H9 (cell line): ENCODE results near the gene MBL2. TPM values are rescaled to one million over a fixed set of nuclear protein-coding genes. Genes with fewer than 3 reads are reported as not detected.
A peak's percentile ranks its signal among the peaks of the same experiment; 100 is the strongest.

ENCODE experiments used
- DNase-seq: peaks from one replicate; pipeline ENCODE4 v3.0.0-alpha.2; 2017
- H2AFZ ChIP-seq: one replicate; pipeline ENCODE4 v1.6.1; 2013; ENCODE audit warnings: mild to moderate bottlenecking, low read length, control low read depth, moderate library complexity
- H2AK5ac ChIP-seq: 2 replicates; pipeline ENCODE4 v1.6.1; 2013; ENCODE audit warnings: low read length, control low read depth, mixed read lengths; ENCODE audit not compliant: insufficient read length
- H2BK120ac ChIP-seq: one replicate; pipeline ENCODE4 v1.6.1; 2013; ENCODE audit warnings: low read depth, mild to moderate bottlenecking, low read length, control low read depth, inconsistent platforms; ENCODE audit not compliant: poor library complexity, severe bottlenecking
- H2BK12ac ChIP-seq: 2 replicates; pipeline ENCODE4 v1.6.1; 2013; ENCODE audit warnings: low read length, control low read depth, mixed read lengths, low read depth; ENCODE audit not compliant: insufficient read length
- H2BK15ac ChIP-seq: 2 replicates; pipeline ENCODE4 v1.6.1; 2013; ENCODE audit warnings: low read depth, low read length, control low read depth
- H2BK20ac ChIP-seq: one replicate; pipeline ENCODE4 v1.6.1; 2013; ENCODE audit warnings: low read depth, mild to moderate bottlenecking, low read length, control low read depth, inconsistent platforms; ENCODE audit not compliant: poor library complexity, severe bottlenecking
- H2BK5ac ChIP-seq: 2 replicates; pipeline ENCODE4 v1.6.1; 2013; ENCODE audit warnings: low read length, control low read depth, mixed read lengths; ENCODE audit not compliant: insufficient read length
- H3K14ac ChIP-seq: 2 replicates; pipeline ENCODE4 v1.6.1; 2013; ENCODE audit warnings: low read length, control low read depth; ENCODE audit not compliant: insufficient read depth
- H3K18ac ChIP-seq: 2 replicates; pipeline ENCODE4 v1.6.1; 2013; ENCODE audit warnings: low read depth, mild to moderate bottlenecking, mixed read lengths, low read length, control low read depth; ENCODE audit not compliant: insufficient read length
- H3K23ac ChIP-seq: 2 replicates; pipeline ENCODE4 v1.6.1; 2013; ENCODE audit warnings: low read length, control low read depth, mixed read lengths, low read depth; ENCODE audit not compliant: insufficient read length
- H3K23me2 ChIP-seq: 2 replicates; pipeline ENCODE4 v1.6.1; 2013; ENCODE audit warnings: low read depth, mild to moderate bottlenecking, mixed read lengths, low read length, control low read depth; ENCODE audit not compliant: insufficient read length, poor library complexity, severe bottlenecking
- H3K27ac ChIP-seq: 2 replicates; pipeline ENCODE4 v1.5.1; 2013; ENCODE audit warnings: low read length, control low read depth, mixed read lengths, low read depth; ENCODE audit not compliant: insufficient read length
- H3K27me3 ChIP-seq: 2 replicates; pipeline ENCODE4 v1.6.1; 2013; ENCODE audit warnings: low read length, control low read depth, inconsistent platforms; ENCODE audit not compliant: insufficient read depth
- H3K4ac ChIP-seq: 2 replicates; pipeline ENCODE4 v1.6.1; 2013; ENCODE audit warnings: low read depth, mild to moderate bottlenecking, control low read depth, inconsistent platforms, low read length, moderate library complexity
- H3K4me1 ChIP-seq: 2 replicates; pipeline ENCODE4 v1.6.1; 2013; ENCODE audit warnings: low read length, control low read depth, inconsistent platforms; ENCODE audit not compliant: insufficient read depth
- H3K4me2 ChIP-seq: 2 replicates; pipeline ENCODE4 v1.6.1; 2013; ENCODE audit warnings: low read length, control low read depth, mixed read lengths; ENCODE audit not compliant: insufficient read length, insufficient read depth
- H3K56ac ChIP-seq: 2 replicates; pipeline ENCODE4 v1.6.1; 2013; ENCODE audit warnings: low read depth, mild to moderate bottlenecking, mixed read lengths, low read length, control low read depth; ENCODE audit not compliant: insufficient read length
- H3K79me1 ChIP-seq: 2 replicates; pipeline ENCODE4 v1.6.1; 2013; ENCODE audit warnings: low read depth, mild to moderate bottlenecking, moderate library complexity, low read length, control low read depth, inconsistent platforms; ENCODE audit not compliant: insufficient read depth, poor library complexity, severe bottlenecking
- H3K79me2 ChIP-seq: 2 replicates; pipeline ENCODE4 v1.6.1; 2013; ENCODE audit warnings: low read length, control low read depth, inconsistent platforms; ENCODE audit not compliant: insufficient read depth
- H3K9ac ChIP-seq: 2 replicates; pipeline ENCODE4 v1.6.1; 2013; ENCODE audit warnings: low read length, control low read depth, mixed read lengths; ENCODE audit not compliant: insufficient read length; ENCODE audit errors: extremely low read depth
- H3K9me3 ChIP-seq: one replicate; pipeline ENCODE4 v1.6.1; 2013; ENCODE audit warnings: low read depth, low read length, inconsistent platforms; ENCODE audit not compliant: control insufficient read depth
- H3T11ph ChIP-seq: one replicate; pipeline ENCODE4 v1.6.1; 2013; ENCODE audit warnings: mild to moderate bottlenecking, low read length, control low read depth, inconsistent platforms
- H4K20me1 ChIP-seq: one replicate; pipeline ENCODE4 v1.6.1; 2013; ENCODE audit not compliant: control insufficient read depth, insufficient read length, insufficient read depth
- H4K5ac ChIP-seq: 2 replicates; pipeline ENCODE4 v1.6.1; 2013; ENCODE audit warnings: low read depth, mild to moderate bottlenecking, mixed read lengths, low read length, control low read depth; ENCODE audit not compliant: insufficient read length
- H4K8ac ChIP-seq: replicated peaks from 2 replicates; pipeline ENCODE4 v1.6.1; 2013; ENCODE audit warnings: low read length, control low read depth, mixed read lengths, low read depth; ENCODE audit not compliant: insufficient read length
- H4K91ac ChIP-seq: 2 replicates; pipeline ENCODE4 v1.6.1; 2013; ENCODE audit warnings: low read depth, mild to moderate bottlenecking, moderate library complexity, mixed read lengths, low read length, control low read depth; ENCODE audit not compliant: insufficient read length
- H3K27ac Mint-ChIP-seq, 3 experiments: 2 replicates in 2 of 3; 3 replicates in 1 of 3; pipeline ENCODE4 v1.8.0; 2020 to 2021; ENCODE audit warnings: mixed read lengths in 3 of 3, mild to moderate bottlenecking in 1 of 3, moderate library complexity in 1 of 3
- H3K27me3 Mint-ChIP-seq: 2 replicates; pipeline ENCODE4 v1.8.0; 2021; ENCODE audit warnings: low read depth, mild to moderate bottlenecking, moderate library complexity, mixed read lengths
- H3K36me3 Mint-ChIP-seq, 3 experiments: 2 replicates in 2 of 3; 3 replicates in 1 of 3; pipeline ENCODE4 v1.8.0; 2020 to 2021; ENCODE audit warnings: low read depth in 3 of 3, mixed read lengths in 3 of 3; ENCODE audit not compliant: insufficient read depth in 1 of 3
- H3K4me1 Mint-ChIP-seq, 2 experiments: 2 replicates each; pipeline ENCODE4 v1.8.0; 2020; ENCODE audit warnings: mixed read lengths in 2 of 2
- H3K4me3 Mint-ChIP-seq, 2 experiments: 2 replicates in 1 of 2; 3 replicates in 1 of 2; pipeline ENCODE4 v1.8.0; 2020 to 2021; ENCODE audit warnings: mild to moderate bottlenecking in 2 of 2, mixed read lengths in 2 of 2, moderate library complexity in 1 of 2
- H3K9me3 Mint-ChIP-seq, 2 experiments: 2 replicates in 1 of 2; 3 replicates in 1 of 2; pipeline ENCODE4 v1.8.0; 2020; ENCODE audit warnings: mild to moderate bottlenecking in 2 of 2, mixed read lengths in 2 of 2, moderate library complexity in 1 of 2
- WGBS: extraction: QIAGEN DNeasy Blood & Tissue Kit; methylation state at CpG from one replicate; pipeline ENCODE4 v1.1.7; 2013; ENCODE audit warnings: missing lambda C conversion rate, low lambda C conversion rate, mixed read lengths; ENCODE audit not compliant: insufficient read length; ENCODE audit errors: extremely low coverage; 5-methylcytosine and 5-hydroxymethylcytosine counted together
- total RNA-seq: library from RNA; stranded (reverse); gene quantifications from 2 replicates; pipeline ENCODE4 v1.2.1, GENCODE V29; 2021
- TF ChIP-seq, protein P1 (sequence below): fragments of 200-600 bp; sonication (generic); conservative IDR thresholded peaks from 3 replicates; pipeline ENCODE4 v1.8.0; 2021; ENCODE audit warnings: antibody characterized with exemption, mild to moderate bottlenecking

Gene MBL2
- total RNA-seq, 1 experiment from 2014 or later, result not detected

DNA sequence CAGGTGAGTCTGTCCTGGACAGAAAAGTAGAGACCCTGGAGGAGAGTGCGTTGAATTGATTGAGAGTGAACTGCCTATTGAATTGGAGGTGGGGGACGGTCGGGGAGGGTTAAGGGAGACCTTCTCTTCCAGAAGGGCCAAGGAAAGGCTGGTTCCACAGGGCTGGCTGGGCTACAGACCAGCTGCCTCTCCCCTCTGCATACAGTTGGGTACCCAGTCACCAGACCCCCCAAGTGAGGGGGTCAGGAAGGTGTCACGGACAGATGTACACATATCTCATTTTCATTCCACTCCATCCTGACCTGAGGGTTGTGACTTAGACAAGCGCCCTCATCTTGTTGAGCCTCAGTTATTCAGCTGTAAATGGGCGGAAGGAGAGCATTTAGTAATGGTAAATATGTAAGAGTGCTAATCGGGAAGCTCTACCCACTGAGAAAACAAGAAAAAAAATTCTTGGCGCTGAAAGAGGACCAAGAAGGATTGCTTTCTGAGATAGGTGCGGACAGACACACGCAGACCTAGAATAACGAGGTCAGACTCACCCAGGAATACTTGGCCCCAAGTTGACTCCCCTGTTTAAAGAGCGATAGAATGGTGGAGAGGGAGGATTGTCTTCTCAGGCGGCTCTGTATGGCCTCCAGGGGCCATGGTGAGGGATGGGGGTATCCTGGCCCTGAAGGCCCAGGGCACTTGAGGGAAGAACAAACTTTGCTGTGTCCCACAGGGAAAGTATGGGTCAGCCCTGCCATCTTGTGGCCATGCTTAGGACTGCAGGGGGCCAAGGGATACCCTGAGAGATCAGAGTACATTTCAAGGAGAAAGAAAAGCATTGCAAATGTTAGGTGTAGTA lies 7.2 kb upstream of the MBL2 start:
- no peaks in the 10 kb centered on the region for H3K36me3 Mint-ChIP-seq
- H3K79me2 ChIP-seq, result no peaks in the 10 kb centered on the region

More for the DNA sequence above, 7.2 kb upstream of the MBL2 start:
- H3K79me1 ChIP-seq, result no peaks in the 10 kb centered on the region
- H4K5ac ChIP-seq, result no peak overlapping the region
- no peak overlapping the region for H3K14ac ChIP-seq
- TF ChIP-seq, protein P1, sequence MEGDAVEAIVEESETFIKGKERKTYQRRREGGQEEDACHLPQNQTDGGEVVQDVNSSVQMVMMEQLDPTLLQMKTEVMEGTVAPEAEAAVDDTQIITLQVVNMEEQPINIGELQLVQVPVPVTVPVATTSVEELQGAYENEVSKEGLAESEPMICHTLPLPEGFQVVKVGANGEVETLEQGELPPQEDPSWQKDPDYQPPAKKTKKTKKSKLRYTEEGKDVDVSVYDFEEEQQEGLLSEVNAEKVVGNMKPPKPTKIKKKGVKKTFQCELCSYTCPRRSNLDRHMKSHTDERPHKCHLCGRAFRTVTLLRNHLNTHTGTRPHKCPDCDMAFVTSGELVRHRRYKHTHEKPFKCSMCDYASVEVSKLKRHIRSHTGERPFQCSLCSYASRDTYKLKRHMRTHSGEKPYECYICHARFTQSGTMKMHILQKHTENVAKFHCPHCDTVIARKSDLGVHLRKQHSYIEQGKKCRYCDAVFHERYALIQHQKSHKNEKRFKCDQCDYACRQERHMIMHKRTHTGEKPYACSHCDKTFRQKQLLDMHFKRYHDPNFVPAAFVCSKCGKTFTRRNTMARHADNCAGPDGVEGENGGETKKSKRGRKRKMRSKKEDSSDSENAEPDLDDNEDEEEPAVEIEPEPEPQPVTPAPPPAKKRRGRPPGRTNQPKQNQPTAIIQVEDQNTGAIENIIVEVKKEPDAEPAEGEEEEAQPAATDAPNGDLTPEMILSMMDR, result peak; percentile 98
- no peak overlapping the region for H3K9ac ChIP-seq
- WGBS, result no CpG with 5 or more reads among the region's 13 CpGs
- no peak overlapping the region for H3K4ac ChIP-seq
- no peak overlapping the region for H3K23ac ChIP-seq
- no peak overlapping the region for H3K27ac ChIP-seq
- no peak overlapping the region for H4K91ac ChIP-seq
- no peak overlapping the region for H2BK15ac ChIP-seq
- H3K9me3 Mint-ChIP-seq, result no peaks in the 10 kb centered on the region; a peak in 1 of 5 replicates
- no peaks in the 10 kb centered on the region for H3K27me3 ChIP-seq
- H2BK20ac ChIP-seq, result no peak overlapping the region
- no peak overlapping the region for H3K27ac Mint-ChIP-seq
- no peak overlapping the region for H3K4me2 ChIP-seq
- H3K56ac ChIP-seq, result no peak overlapping the region
- H3K4me1 ChIP-seq, result no peaks in the 10 kb centered on the region
- no peaks in the 10 kb centered on the region for H4K20me1 ChIP-seq
- no peak overlapping the region for H2BK12ac ChIP-seq
- no peaks in the 10 kb centered on the region for H3K27me3 Mint-ChIP-seq
- H2AK5ac ChIP-seq, result no peak overlapping the region
- H3T11ph ChIP-seq, result no peak overlapping the region
- peaks cover 6 to 7% of the 10 kb centered on the region in 2 experiments; a peak in 3 of 4 replicates for H3K4me1 Mint-ChIP-seq
- no peak overlapping the region for H3K4me3 Mint-ChIP-seq
- H3K23me2 ChIP-seq, result no peaks in the 10 kb centered on the region
- H2BK120ac ChIP-seq, result no peak overlapping the region
- no peak overlapping the region for H3K18ac ChIP-seq
- no peak overlapping the region for H4K8ac ChIP-seq
- H3K9me3 ChIP-seq, result no peaks in the 10 kb centered on the region
- DNase-seq, result peak; percentile 86
- no peak overlapping the region for H2AFZ ChIP-seq
- no peak overlapping the region for H2BK5ac ChIP-seq
